ENCODE measurements around the gene FBLN1. TPM values are rescaled to one million over a fixed set of nuclear protein-coding genes. Genes with fewer than 3 reads are reported as not detected.

The FBLN1 gene
- total RNA-seq, 4 donors from 2014 or later = 48.6 to 92.1 (median 68.9) TPM

- intact Hi-C loops (cut with DNase I; ENCODE audit: low total_unique reads) = no loop called here
- H3K4me1 ChIP-seq = no peaks in the 10 kb centered on the region
- no peak overlapping the region for H3K4me3 ChIP-seq
- no peaks in the 10 kb centered on the region for H3K36me3 ChIP-seq
- no peak for TF ChIP-seq CTCF (IDR thresholded peaks at IDR 0.05)
- TF ChIP-seq POLR2A (IDR thresholded peaks at IDR 0.05) = no peak
- TF ChIP-seq POLR2AphosphoS5 (IDR thresholded peaks at IDR 0.05) = no peak
- no peak for TF ChIP-seq EP300 (IDR thresholded peaks at IDR 0.05; ENCODE audit: low read depth)
- no peak overlapping the region for H3K27ac ChIP-seq
- H3K27me3 ChIP-seq = no peaks in the 10 kb centered on the region
- in situ Hi-C loops (cut with MboI; ENCODE audit: low pct_ligation_motif_present in 1 of 4, low pct_unique_long_range_greater_than_20kb in 1 of 4, low sequenced_read_pairs in 3 of 4) = no loop called here
- DNase-seq = no peak
- no peaks in the 10 kb centered on the region for H3K9me3 ChIP-seq
- WGBS, 2 donors (ENCODE audit: low coverage in 1 of 2) = 60 to 63% methylated on average over 8 of the region's 8 CpGs
Observed at GRCh38 chr22:45469281-45470073, 33.2 kb upstream of the FBLN1 start.

DNA sequence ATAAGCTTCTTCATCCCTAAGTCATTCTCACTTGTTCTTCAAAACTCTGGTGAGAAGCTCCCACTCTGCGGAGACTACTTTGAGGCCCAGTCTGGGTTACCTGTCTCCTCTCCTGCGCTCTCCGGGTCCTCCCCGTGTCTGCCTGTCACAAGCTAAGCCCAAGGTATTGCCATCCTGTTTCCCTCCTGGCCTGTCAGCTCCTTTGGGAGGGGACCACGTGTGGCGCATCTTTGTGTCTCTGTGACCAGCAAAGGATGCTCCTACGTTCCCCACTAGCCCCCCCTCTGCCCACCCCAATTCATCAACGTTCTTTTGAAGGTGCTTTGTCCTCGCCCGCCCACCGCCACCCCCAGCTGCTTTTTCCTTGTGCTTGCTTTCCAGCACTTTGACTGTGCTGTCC lies 31.8 kb upstream of the FBLN1 start:
- WGBS, 2 donors (ENCODE audit: low coverage in 1 of 2) = 71 to 85% methylated on average over 5 to 11 of the region's 11 CpGs
- intact Hi-C loops (cut with DNase I; ENCODE audit: low total_unique reads) = no loop called here
- H3K36me3 ChIP-seq = no peaks in the 10 kb centered on the region
- H3K9me3 ChIP-seq = no peaks in the 10 kb centered on the region
- H3K27ac ChIP-seq = no peak overlapping the region
- no peak overlapping the region for H3K4me3 ChIP-seq
- in situ Hi-C loops (cut with MboI; ENCODE audit: low pct_ligation_motif_present in 1 of 4, low pct_unique_long_range_greater_than_20kb in 1 of 4, low sequenced_read_pairs in 3 of 4) = no loop called here
- H3K27me3 ChIP-seq = no peaks in the 10 kb centered on the region
- DNase-seq = no peak
- TF ChIP-seq POLR2A (IDR thresholded peaks at IDR 0.05) (no peak), EP300 (IDR thresholded peaks at IDR 0.05; ENCODE audit: low read depth) (no peak), POLR2AphosphoS5 (IDR thresholded peaks at IDR 0.05) (no peak), CTCF (IDR thresholded peaks at IDR 0.05) (no peak)
- no peaks in the 10 kb centered on the region for H3K4me1 ChIP-seq

DNA sequence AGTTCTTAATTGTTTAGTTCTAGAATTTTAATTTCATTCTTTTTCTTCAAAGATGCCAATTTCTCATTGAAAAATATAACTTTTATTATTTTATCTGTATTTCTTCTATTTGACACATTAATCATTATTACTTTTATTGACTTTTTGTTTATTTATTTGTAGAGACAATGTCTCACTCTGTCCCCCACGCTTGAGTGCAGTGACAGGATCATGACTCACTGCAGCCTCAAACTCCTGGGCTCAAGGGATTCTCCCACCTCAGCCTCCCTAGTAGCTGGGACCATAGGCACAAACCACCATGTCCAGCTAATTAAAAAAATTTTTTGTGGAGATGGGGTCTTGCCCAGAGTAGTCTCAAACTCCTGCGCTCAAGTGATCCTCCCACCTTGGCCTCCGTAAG lies 30.3 kb upstream of the FBLN1 start:
- DNase-seq = no peak
- intact Hi-C loops (cut with DNase I; ENCODE audit: low total_unique reads) (no loop called here), in situ Hi-C loops (cut with MboI; ENCODE audit: low pct_ligation_motif_present in 1 of 4, low pct_unique_long_range_greater_than_20kb in 1 of 4, low sequenced_read_pairs in 3 of 4) (no loop called here)
- no peak overlapping the region for H3K27ac ChIP-seq
- no peaks in the 10 kb centered on the region for H3K36me3 ChIP-seq
- TF ChIP-seq EP300 (IDR thresholded peaks at IDR 0.05; ENCODE audit: low read depth) (no peak), POLR2A (IDR thresholded peaks at IDR 0.05) (no peak), POLR2AphosphoS5 (IDR thresholded peaks at IDR 0.05) (no peak), CTCF (IDR thresholded peaks at IDR 0.05) (no peak)
- H3K4me3 ChIP-seq = no peak overlapping the region
- WGBS, 2 donors (ENCODE audit: low coverage in 1 of 2) = 87 to 90% methylated on average over 3 of the region's 3 CpGs
- no peaks in the 10 kb centered on the region for H3K4me1 ChIP-seq
- no peaks in the 10 kb centered on the region for H3K27me3 ChIP-seq
- no peaks in the 10 kb centered on the region for H3K9me3 ChIP-seq

DNA sequence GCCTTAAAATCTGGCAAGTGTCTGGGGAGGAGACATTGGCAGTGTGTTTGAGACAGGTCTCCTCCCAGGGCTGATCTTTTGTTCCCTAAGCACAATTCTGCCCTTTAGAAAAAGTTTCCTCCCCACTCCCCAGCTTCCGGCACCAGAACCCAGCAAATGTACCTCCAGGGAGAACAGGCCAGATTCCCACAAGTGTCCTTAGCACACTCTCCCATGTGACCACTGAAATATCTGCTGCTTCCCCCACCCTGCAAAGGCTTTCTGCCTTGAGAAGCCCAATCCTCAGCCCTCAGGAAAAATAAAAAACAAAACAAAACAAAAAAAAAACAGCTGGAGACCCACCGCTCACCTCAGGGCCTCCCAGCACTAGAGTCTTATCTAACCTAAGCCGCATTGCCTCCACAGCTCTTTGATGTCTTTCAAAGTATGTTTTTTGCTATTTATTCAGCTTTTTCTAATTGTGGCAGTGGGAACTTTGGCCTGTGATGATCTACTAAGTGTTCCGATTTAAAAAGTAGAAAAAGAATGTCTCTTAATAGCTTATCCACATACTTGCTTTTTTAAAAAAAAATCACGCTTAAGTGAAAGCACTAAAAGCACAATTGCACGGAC lies 29.0 kb upstream of the FBLN1 start:
- in situ Hi-C loops (cut with MboI; ENCODE audit: low pct_ligation_motif_present in 1 of 4, low pct_unique_long_range_greater_than_20kb in 1 of 4, low sequenced_read_pairs in 3 of 4) (no loop called here), intact Hi-C loops (cut with DNase I; ENCODE audit: low total_unique reads) (no loop called here)
- TF ChIP-seq CTCF (IDR thresholded peaks at IDR 0.05) (no peak), POLR2A (IDR thresholded peaks at IDR 0.05) (no peak), EP300 (IDR thresholded peaks at IDR 0.05; ENCODE audit: low read depth) (no peak), POLR2AphosphoS5 (IDR thresholded peaks at IDR 0.05) (no peak)
- no peaks in the 10 kb centered on the region for H3K4me1 ChIP-seq
- 77 to 81% methylated on average over 5 to 6 of the region's 6 CpGs for WGBS, 2 donors (ENCODE audit: low coverage in 1 of 2)
- no peaks in the 10 kb centered on the region for H3K36me3 ChIP-seq
- DNase-seq = no peak
- H3K4me3 ChIP-seq = no peak overlapping the region
- no peaks in the 10 kb centered on the region for H3K27me3 ChIP-seq
- no peak overlapping the region for H3K27ac ChIP-seq
- H3K9me3 ChIP-seq = no peaks in the 10 kb centered on the region

Measured in transverse colon (tissue), 4 donors.